ENCODE data around the gene CTPS2. TPM values are rescaled to one million over a fixed set of nuclear protein-coding genes. Genes with fewer than 3 reads are reported as not detected.
"Not testable (repeated sequence)": the region's sequence is repeated elsewhere in the genome, so short reads cannot be mapped to it uniquely, and the experiment has no call there.

CTPS2 gene
- total RNA-seq, 1 donor from 2014 or later: 11.4 TPM

GRCh38 chrX:16730450-16730849 lies 18.0 kb upstream of the CTPS2 start:
- H3K27ac ChIP-seq (ENCODE audit: low read depth, low read length): no peak overlapping the region

GRCh38 chrX:16727637-16728036 lies 15.2 kb upstream of the CTPS2 start:
- peak; percentile 74 for FAIRE-seq
- no peak overlapping the region for H3K4me3 Mint-ChIP-seq (ENCODE audit: unreplicated experiment)
- TF ChIP-seq EZH2 (IDR thresholded peaks at IDR 0.05; ENCODE audit: insufficient read depth, low read length) (no peak), CTCF (IDR thresholded peaks at IDR 0.05; ENCODE audit: insufficient read depth, low read depth, low read length) (no peak)
- Histone ChIP-seq H3K9ac (ENCODE audit: low read length) (no peak overlapping the region), H3K79me2 (ENCODE audit: insufficient read depth, low read length) (peaks cover 63% of the 10 kb centered on the region), H3K27me3 (ENCODE audit: insufficient read depth, low read length) (no peaks in the 10 kb centered on the region), H3K4me1 (ENCODE audit: insufficient read depth, low read length) (no peaks in the 10 kb centered on the region), H3K27ac (ENCODE audit: low read depth, low read length) (no peak overlapping the region), H4K20me1 (ENCODE audit: insufficient read depth, low read length) (peaks cover 19% of the 10 kb centered on the region), H3K36me3 (ENCODE audit: insufficient read depth, low read length) (no peaks in the 10 kb centered on the region), H3K4me2 (ENCODE audit: low read length) (no peak overlapping the region), H2AFZ (ENCODE audit: low read depth, low read length) (no peak overlapping the region), H3K4me3 (ENCODE audit: insufficient read depth, low read depth, low read length) (no peak overlapping the region), H3K9me3 (ENCODE audit: insufficient read depth, low read depth, low read length) (no peaks in the 10 kb centered on the region)
- H3K36me3 Mint-ChIP-seq (ENCODE audit: low read depth, unreplicated experiment): no peaks in the 10 kb centered on the region
- no peak for DNase-seq (ENCODE audit: low read depth)
- no peak overlapping the region for H3K27ac Mint-ChIP-seq (ENCODE audit: unreplicated experiment)
- H3K27me3 Mint-ChIP-seq (ENCODE audit: low read depth, unreplicated experiment): no peaks in the 10 kb centered on the region
- H3K4me1 Mint-ChIP-seq (ENCODE audit: low read depth, unreplicated experiment): peaks cover 6% of the 10 kb centered on the region
- H3K9me3 Mint-ChIP-seq (ENCODE audit: unreplicated experiment): no peaks in the 10 kb centered on the region

More at GRCh38 chrX:16730450-16730849, 18.0 kb upstream of the CTPS2 start:
- TF ChIP-seq CTCF (IDR thresholded peaks at IDR 0.05; ENCODE audit: insufficient read depth, low read depth, low read length): no peak
- no peak for TF ChIP-seq EZH2 (IDR thresholded peaks at IDR 0.05; ENCODE audit: insufficient read depth, low read length)
- Mint-ChIP-seq H3K27ac (ENCODE audit: unreplicated experiment) (no peak overlapping the region), H3K36me3 (ENCODE audit: low read depth, unreplicated experiment) (no peaks in the 10 kb centered on the region), H3K4me1 (ENCODE audit: low read depth, unreplicated experiment) (peaks cover 10% of the 10 kb centered on the region), H3K9me3 (ENCODE audit: unreplicated experiment) (no peaks in the 10 kb centered on the region), H3K4me3 (ENCODE audit: unreplicated experiment) (no peak overlapping the region), H3K27me3 (ENCODE audit: low read depth, unreplicated experiment) (no peaks in the 10 kb centered on the region)
- H3K4me2 ChIP-seq (ENCODE audit: low read length): no peak overlapping the region
- H4K20me1 ChIP-seq (ENCODE audit: insufficient read depth, low read length): peaks cover 9% of the 10 kb centered on the region
- H3K27me3 ChIP-seq (ENCODE audit: insufficient read depth, low read length): no peaks in the 10 kb centered on the region
- H3K9ac ChIP-seq (ENCODE audit: low read length): no peak overlapping the region
- no peaks in the 10 kb centered on the region for H3K9me3 ChIP-seq (ENCODE audit: insufficient read depth, low read depth, low read length)
- no peaks in the 10 kb centered on the region for H3K36me3 ChIP-seq (ENCODE audit: insufficient read depth, low read length)
- no peak overlapping the region for H2AFZ ChIP-seq (ENCODE audit: low read depth, low read length)
- no peak for DNase-seq (ENCODE audit: low read depth)
- peaks cover 43% of the 10 kb centered on the region for H3K79me2 ChIP-seq (ENCODE audit: insufficient read depth, low read length)
- H3K4me1 ChIP-seq (ENCODE audit: insufficient read depth, low read length): no peaks in the 10 kb centered on the region
- FAIRE-seq: no peak
- no peak overlapping the region for H3K4me3 ChIP-seq (ENCODE audit: insufficient read depth, low read depth, low read length)

- not testable (repeated sequence) for H3K9me3 Mint-ChIP-seq (ENCODE audit: unreplicated experiment); H3K36me3 Mint-ChIP-seq (ENCODE audit: low read depth, unreplicated experiment); H3K4me3 Mint-ChIP-seq (ENCODE audit: unreplicated experiment); H3K4me1 ChIP-seq (ENCODE audit: insufficient read depth, low read length); H3K4me3 ChIP-seq (ENCODE audit: insufficient read depth, low read depth, low read length); H3K9me3 ChIP-seq (ENCODE audit: insufficient read depth, low read depth, low read length); H3K36me3 ChIP-seq (ENCODE audit: insufficient read depth, low read length); H3K27ac ChIP-seq (ENCODE audit: low read depth, low read length); DNase-seq (ENCODE audit: low read depth); H3K27ac Mint-ChIP-seq (ENCODE audit: unreplicated experiment); H3K27me3 Mint-ChIP-seq (ENCODE audit: low read depth, unreplicated experiment); H3K27me3 ChIP-seq (ENCODE audit: insufficient read depth, low read length); H3K9ac ChIP-seq (ENCODE audit: low read length); H3K4me1 Mint-ChIP-seq (ENCODE audit: low read depth, unreplicated experiment); H2AFZ ChIP-seq (ENCODE audit: low read depth, low read length); H3K4me2 ChIP-seq (ENCODE audit: low read length)
- Histone ChIP-seq H4K20me1 (ENCODE audit: insufficient read depth, low read length) (peaks cover 21% of the 10 kb centered on the region), H3K79me2 (ENCODE audit: insufficient read depth, low read length) (peaks cover 73% of the 10 kb centered on the region)
- FAIRE-seq: peak; percentile 5
Observed at GRCh38 chrX:16726347-16726988, 14.0 kb upstream of the CTPS2 start.
